NK-92 (cell line): ENCODE measurements around the gene ADAMTSL1.

Experiments used
- DNase-seq: peaks from one replicate; lab custom pipeline; 2025; ENCODE audit not compliant: unreplicated experiment; lab: John Stamatoyannopoulos, UW

The ADAMTSL1 gene

GRCh38 chr9:18795947-18796671 lies 322.2 kb downstream of the ADAMTSL1 start:
- no peak for DNase-seq

GRCh38 chr9:18796696-18797270 lies 322.8 kb downstream of the ADAMTSL1 start:
- DNase-seq: no peak

DNA sequence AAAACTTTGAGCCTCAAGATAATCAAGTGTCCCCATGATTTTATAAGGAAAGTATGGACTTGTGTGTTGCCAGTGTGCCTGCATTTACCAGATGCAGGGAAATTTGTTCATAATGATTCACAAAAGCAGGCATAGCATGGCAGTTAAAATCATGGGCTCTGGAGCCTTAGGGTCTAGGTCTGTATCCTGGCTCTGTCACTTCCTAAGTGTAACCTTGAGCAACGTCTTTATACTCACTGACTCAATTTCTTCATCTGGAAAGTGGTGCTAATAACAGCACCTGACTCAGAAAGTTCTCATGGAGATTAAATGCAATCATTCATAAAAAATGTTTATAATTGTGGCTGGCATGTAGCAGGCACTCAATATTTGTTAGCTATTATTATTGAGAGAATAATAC lies 324.2 kb downstream of the ADAMTSL1 start:
- no peak for DNase-seq

DNA sequence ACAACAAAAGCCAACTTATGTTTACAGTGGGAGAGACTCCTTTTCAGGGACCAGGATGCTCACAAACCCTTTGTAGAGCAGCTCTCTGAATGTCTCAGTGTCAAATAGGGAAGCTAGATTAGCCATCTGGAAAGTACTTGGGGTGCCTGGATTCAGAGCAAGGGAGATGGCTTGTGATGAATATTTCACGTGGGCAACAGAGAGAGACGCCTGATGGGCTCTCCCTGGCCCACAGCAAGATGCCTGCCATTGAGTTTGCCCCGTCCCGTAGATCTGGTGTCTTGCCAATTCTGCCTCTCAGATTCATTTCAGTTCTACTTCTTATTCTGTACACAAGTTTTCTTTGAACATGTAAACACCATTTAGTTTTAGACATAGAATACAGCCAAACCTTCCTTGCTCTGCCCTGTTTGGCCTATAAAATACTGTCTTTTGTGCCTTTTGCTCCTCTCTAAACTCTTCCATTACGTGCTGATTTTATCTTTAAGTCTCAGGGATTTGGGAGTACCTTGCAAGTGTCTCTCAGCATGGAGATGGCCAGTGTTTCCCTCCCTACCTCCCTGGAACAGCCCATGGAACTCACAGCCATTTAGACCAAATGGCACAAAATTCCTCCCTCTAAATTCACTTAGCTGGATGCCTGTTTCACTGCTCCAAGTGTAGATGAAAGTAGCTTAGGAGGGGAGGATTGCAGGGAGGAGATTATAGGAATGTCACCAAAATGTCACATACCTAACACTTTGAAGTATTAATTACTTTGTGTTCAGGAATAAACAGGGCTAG lies 324.7 kb downstream of the ADAMTSL1 start:
- DNase-seq: no peak

DNA sequence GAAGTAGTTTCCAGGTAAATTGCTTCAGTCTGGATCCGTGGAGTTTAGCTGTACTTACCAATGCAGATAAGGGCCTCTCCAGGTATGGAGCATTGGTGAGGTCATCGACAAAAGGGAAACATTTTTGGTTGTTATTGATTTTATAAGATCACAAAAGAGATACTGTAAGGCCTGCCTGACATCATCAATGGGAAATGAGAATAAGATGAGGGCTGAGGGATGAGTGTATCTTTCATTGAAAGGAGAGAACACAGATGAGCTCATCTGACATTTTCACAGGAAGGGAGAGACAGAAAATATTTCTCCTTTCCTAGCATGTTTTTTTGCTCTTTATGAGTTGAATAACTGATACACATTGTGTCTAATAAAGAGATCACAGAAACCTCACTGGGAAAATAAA lies 325.5 kb downstream of the ADAMTSL1 start:
- no peak for DNase-seq

DNA sequence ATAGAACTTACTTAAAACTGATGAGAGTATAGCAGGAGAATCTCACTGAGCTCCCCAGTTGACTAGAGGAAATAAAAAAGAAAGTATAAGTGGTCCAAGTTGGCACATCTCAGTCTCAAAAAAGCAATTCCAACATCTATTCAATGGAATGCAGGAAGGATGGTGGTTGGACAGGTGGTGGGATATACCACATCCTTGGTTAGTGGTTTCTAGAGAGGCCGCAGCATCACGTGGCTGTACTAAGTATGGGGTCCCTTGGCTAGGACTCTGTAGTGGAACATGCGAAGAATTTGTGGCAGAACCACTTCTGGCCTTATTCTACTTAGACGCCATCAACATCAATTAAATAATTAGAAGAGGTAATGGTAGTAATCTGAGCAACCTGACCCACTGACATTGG lies 326.6 kb downstream of the ADAMTSL1 start:
- DNase-seq: no peak

GRCh38 chr9:18805386-18805785 lies 331.4 kb downstream of the ADAMTSL1 start:
- no peak for DNase-seq

DNA sequence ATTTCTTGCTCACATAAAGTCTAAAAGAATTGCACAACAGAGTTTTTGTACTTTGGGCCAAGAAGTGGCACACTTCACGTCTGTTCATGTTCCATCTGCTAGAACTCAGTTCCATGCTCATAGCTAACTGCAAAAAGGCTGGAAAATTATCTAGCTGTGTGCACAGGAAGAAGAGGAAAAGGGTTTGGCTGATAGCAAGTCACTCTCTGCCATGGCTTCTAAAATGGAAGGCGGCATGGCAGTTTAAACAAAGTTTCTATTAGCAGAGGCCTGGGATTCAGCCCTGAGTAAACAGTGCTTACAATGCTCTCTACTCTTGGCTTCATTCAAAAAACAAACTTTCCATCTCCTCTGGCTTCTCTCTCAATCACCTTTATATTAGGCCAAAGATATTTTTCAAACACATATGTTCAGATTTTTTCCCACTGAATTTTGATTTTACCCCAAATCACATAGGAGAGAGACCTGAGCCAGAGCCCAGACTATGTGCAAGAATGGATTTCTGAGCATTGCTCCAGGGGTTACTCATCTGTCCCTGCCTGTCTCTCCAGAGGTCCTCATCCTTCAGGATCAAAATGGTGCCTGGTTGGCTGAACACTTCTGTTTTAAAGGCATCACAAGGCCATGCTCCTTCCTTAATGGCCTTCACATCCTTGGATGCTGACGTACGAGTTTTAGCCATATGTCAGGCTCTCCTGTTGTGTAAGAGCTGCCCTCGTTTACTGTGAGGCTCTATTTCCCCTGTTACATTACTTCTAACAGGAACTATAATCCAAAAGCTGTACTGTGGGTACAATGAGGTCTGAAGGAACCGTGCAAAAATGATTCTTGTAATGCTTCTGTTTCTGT lies 332.5 kb downstream of the ADAMTSL1 start:
- no peak for DNase-seq

DNA sequence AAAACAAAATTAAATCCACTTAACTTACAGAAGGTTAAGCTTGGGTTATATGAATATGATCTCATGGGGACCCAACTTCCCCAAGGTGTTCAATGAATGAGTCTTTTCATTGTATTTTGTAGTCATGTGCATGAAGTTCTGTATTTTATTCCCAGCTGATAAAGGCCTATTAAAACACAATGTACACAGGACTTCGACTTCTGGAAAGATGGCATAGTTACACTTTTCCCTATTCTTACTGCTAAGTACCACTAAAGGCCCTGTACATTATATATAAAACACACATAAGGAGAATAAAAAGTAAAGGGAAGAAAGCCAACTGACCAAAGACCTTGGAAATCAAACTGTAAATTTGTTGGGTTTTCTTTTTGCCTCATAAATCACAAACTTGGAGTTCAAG lies 336.6 kb downstream of the ADAMTSL1 start:
- DNase-seq: no peak

GRCh38 chr9:18811171-18811570 lies 337.2 kb downstream of the ADAMTSL1 start:
- DNase-seq: no peak

DNA sequence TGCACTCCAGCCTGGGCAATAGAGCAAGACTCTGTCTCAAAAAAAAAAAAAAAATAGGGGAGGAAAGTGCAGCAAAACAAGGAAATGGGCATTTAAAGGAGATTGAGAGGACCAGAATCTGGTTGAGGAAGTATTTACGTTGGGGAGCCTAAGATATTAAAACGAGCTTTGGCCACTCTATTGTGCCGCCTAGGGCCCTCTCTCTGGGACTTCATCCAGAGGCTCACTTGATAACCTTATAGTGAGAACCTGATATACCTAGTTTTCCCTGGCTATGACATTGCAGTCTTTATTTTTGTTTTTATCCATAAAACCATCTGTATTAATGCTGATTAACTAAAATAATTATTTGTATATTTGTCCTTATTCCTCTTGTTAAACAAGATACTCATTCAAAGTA lies 345.5 kb downstream of the ADAMTSL1 start:
- DNase-seq: no peak

- no peak for DNase-seq
Measured at GRCh38 chr9:18820566-18821095, 346.7 kb downstream of the ADAMTSL1 start.

DNA sequence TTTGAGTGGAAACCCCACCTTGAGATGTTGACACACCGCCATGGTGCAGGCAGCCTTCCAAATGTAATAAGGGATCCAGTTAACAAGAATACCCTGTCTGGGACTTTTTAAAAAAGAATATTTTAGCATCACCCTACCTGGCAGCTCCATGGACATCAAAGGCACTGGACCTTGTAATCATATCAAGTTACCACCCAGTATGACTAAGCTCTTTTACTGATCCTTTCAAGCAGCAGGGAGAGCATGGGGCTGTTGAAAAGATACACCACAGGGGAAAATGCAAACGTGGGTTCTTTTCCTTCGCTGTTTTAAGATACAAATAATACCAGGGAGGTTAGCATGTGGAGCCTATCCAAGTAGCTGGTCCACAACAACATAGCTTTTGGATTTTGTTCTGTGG lies 347.8 kb downstream of the ADAMTSL1 start:
- no peak for DNase-seq

- no peak for DNase-seq
Measured at GRCh38 chr9:18822850-18823249, 348.9 kb downstream of the ADAMTSL1 start.

DNA sequence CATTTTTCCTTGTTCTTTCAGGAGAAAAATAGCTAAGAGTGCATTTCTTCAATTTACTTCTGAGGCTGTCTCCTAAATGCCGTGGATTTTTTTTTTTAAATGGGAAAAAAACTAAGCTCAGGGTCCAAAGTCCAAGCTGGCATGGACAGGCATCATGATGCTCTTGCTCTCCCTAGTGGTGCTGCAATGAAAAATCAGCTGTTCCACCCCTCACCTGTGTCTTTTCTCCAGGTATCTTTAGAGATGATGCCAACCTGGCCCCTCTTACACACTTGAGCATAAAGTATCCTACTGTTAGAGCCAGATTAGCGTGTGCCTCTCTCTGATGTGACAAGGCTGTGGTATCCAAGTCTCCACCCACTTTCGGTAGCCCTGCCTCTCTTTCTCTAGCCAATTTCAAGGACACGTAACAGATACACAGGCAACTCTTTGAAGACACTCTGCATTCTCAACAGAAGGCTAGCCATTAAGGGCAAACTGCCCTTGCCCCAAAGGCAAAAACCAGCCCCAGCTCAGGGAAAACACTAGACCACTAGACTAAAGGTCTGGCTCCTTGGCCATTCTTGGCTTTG lies 350.2 kb downstream of the ADAMTSL1 start:
- no peak for DNase-seq

- DNase-seq: no peak
Measured at GRCh38 chr9:18825656-18826170, 351.8 kb downstream of the ADAMTSL1 start.

DNA sequence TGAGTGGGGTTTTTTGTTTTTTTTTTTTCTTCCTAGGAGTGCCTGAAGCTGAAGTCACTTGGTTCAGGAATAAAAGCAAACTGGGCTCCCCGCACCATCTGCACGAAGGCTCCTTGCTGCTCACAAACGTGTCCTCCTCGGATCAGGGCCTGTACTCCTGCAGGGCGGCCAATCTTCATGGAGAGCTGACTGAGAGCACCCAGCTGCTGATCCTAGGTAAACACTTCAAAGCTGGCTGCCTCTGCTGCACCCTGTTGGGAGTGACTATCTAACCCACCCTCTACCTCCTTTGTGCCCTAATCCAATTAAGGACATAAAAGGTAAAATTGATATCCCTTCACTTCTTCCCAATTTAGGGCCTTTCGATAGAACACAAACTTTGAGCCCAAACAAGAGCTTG lies 352.3 kb downstream of the ADAMTSL1 start:
- no peak for DNase-seq

DNA sequence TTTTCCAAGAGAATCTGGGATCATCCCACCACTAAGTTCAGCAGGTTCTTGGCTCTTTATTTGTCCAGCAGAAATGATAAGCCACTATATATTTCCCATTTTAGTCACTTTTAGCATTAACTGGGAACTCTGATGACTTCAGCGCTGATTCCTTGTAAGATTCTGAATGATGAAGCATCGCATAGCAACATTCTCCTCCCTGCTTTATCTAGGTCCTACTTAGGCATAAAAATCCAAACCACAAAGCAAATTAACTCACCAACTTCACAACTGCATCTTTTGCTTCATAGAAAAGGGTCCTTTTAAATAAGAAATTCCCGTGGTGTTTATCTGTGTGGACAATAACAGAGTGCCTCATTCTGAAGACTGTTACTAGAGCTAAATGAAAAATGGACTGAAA lies 355.1 kb downstream of the ADAMTSL1 start:
- no peak for DNase-seq

DNA sequence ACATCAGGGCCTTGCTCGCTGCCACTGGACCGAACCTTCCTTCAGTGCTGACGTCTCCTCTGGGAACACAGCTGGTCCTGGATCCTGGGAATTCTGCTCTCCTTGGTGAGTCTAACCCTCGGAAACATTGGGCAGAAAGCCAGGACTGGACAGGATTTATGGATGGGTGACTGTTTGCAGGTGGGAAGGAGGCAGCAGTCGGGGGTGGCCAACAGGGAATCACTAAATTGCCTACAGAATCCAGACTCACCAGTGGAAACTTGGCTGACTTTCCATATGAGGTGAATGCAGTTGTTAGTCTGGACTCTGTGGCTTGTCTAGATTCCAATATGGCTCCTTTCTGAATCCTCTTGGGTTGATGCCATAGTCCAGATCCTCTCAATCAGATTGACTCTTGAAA lies 355.9 kb downstream of the ADAMTSL1 start:
- no peak for DNase-seq

DNA sequence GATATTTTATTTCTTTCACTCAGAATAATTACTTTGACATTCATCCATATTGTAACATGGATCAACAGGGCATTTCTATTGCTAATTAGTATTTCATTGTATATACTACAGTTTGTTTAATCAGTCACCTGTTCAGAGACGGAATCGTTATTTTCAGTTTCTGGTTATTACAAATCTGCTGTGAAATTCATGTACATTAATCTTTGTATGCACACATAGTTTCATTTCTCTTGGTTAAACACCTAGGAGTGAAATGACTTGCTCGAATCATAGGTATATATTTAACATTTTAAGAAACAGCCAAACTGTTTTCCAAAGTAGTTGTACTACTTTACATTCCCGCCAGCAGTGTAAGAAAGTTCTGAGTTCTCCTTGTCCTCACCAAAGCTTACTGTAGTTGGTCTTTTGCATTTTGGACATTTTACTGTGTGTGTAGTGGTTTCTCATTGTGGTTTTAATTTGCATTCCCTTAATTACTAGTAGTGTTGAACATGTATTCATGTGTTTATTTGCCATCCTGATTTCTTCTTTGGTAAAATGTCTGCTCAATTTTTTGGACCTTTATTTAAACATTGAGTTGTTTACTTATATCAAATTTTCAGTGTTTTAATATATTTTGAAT lies 360.9 kb downstream of the ADAMTSL1 start:
- DNase-seq: no peak
